Mesendoderm (in vitro differentiated cells): ENCODE measurements around the gene SLC5A6. TPM values are rescaled to one million over a fixed set of nuclear protein-coding genes. Genes with fewer than 3 reads are reported as not detected.

Experiments
- DNase-seq: peaks from one replicate; pipeline ENCODE4 v3.0.0; 2013
- H2AK5ac ChIP-seq: 2 replicates; pipeline ENCODE4 v1.6.1; 2013; ENCODE audit warnings: low read length, inconsistent platforms
- H2BK120ac ChIP-seq: 2 replicates; pipeline ENCODE4 v1.6.1; 2013; ENCODE audit warnings: low read depth, mild to moderate bottlenecking, low read length, moderate library complexity, mixed read lengths
- H2BK15ac ChIP-seq: replicated peaks from 2 replicates; pipeline ENCODE4 v1.6.1; 2013; ENCODE audit warnings: low read depth, mild to moderate bottlenecking, moderate library complexity
- H2BK5ac ChIP-seq: 2 replicates; pipeline ENCODE4 v1.6.1; 2013; ENCODE audit warnings: low read length, inconsistent platforms
- H3K18ac ChIP-seq: 2 replicates; pipeline ENCODE4 v1.6.1; 2013; ENCODE audit warnings: mild to moderate bottlenecking, low read length, mixed read lengths
- H3K23ac ChIP-seq: one replicate; pipeline ENCODE4 v1.6.1; 2013; ENCODE audit warnings: low read length
- H3K27ac ChIP-seq: 2 replicates; pipeline ENCODE4 v1.5.1; 2013; ENCODE audit warnings: low read depth, mild to moderate bottlenecking, inconsistent platforms, low read length, moderate library complexity
- H3K27me3 ChIP-seq: 2 replicates; pipeline ENCODE4 v1.6.1; 2013; ENCODE audit warnings: low read length, control low read depth, mild to moderate bottlenecking, inconsistent platforms; ENCODE audit not compliant: insufficient read depth, poor library complexity
- H3K36me3 ChIP-seq: 2 replicates; pipeline ENCODE4 v1.6.1; 2013; ENCODE audit warnings: low read length, inconsistent platforms; ENCODE audit not compliant: control insufficient read depth, insufficient read depth
- H3K4ac ChIP-seq: one replicate; pipeline ENCODE4 v1.6.1; 2013; ENCODE audit warnings: low read depth, mild to moderate bottlenecking, low read length, moderate library complexity
- H3K4me1 ChIP-seq: 2 replicates; pipeline ENCODE4 v1.6.1; 2013; ENCODE audit warnings: low read depth, low read length, inconsistent platforms; ENCODE audit not compliant: control insufficient read depth
- H3K4me2 ChIP-seq: 2 replicates; pipeline ENCODE4 v1.6.1; 2013; ENCODE audit warnings: low read length
- H3K4me3 ChIP-seq: 2 replicates; pipeline ENCODE4 v1.5.1; 2013; ENCODE audit warnings: mild to moderate bottlenecking, low read length
- H3K56ac ChIP-seq: one replicate; pipeline ENCODE4 v1.6.1; 2013; ENCODE audit warnings: low read length
- H3K79me1 ChIP-seq: 2 replicates; pipeline ENCODE4 v1.6.1; 2013; ENCODE audit warnings: low read length, inconsistent platforms
- H3K79me2 ChIP-seq: 2 replicates; pipeline ENCODE4 v1.6.1; 2013; ENCODE audit warnings: mild to moderate bottlenecking, low read length; ENCODE audit not compliant: control insufficient read depth, insufficient read depth
- H3K9ac ChIP-seq: 2 replicates; pipeline ENCODE4 v1.6.1; 2013; ENCODE audit warnings: low read length, inconsistent platforms
- H4K5ac ChIP-seq: one replicate; pipeline ENCODE4 v1.6.1; 2013; ENCODE audit warnings: low read length
- H4K8ac ChIP-seq: one replicate; pipeline ENCODE4 v1.6.1; 2013; ENCODE audit warnings: low read depth, mild to moderate bottlenecking, control low read depth, low read length, moderate library complexity
- WGBS: extraction: QIAGEN DNeasy Blood & Tissue Kit; methylation state at CpG from one replicate; pipeline ENCODE4 v1.1.7; 2013; ENCODE audit warnings: low lambda C conversion rate, missing lambda C conversion rate; ENCODE audit not compliant: insufficient coverage; ENCODE audit errors: extremely low coverage; 5-methylcytosine and 5-hydroxymethylcytosine counted together
- polyA plus RNA-seq, 2 experiments: library from polyadenylated mRNA; stranded (reverse); fragments of 200-250 nt; gene quantifications; one replicate each; pipeline ENCODE4 v1.2.3, GENCODE V29; 2013

SLC5A6 gene
- 115 TPM for polyA plus RNA-seq (2013, experiment 1 of 2)
- polyA plus RNA-seq (2013, experiment 2 of 2) = 113 TPM

- WGBS = no CpG with 5 or more reads among the region's 73 CpGs
- Histone ChIP-seq H3K27me3 (no peaks in the 10 kb centered on the region), H3K9ac (peak within 1 kb of the TSS; percentile 98), H3K27ac (peak within 1 kb of the TSS; percentile 97), H4K8ac (peak within 1 kb of the TSS; percentile 95), H3K56ac (peak within 1 kb of the TSS; percentile 99), H3K4ac (peak within 1 kb of the TSS; percentile 86), H2BK15ac (no peak within 1 kb of the TSS), H3K79me2 (peaks cover 10% of the 10 kb centered on the region), H2AK5ac (no peak within 1 kb of the TSS), H2BK5ac (peak within 1 kb of the TSS; percentile 88), H3K18ac (peak within 1 kb of the TSS; percentile 98), H3K4me2 (peak within 1 kb of the TSS; percentile 97), H3K4me1 (peaks cover 10% of the 10 kb centered on the region), H3K36me3 (peaks cover 5% of the 10 kb centered on the region), H3K79me1 (peaks cover 11% of the 10 kb centered on the region), H2BK120ac (peak within 1 kb of the TSS; percentile 89), H3K23ac (peak within 1 kb of the TSS; percentile 69), H4K5ac (no peak within 1 kb of the TSS), H3K4me3 (peak within 1 kb of the TSS; percentile 89)
- peak; percentile 94 for DNase-seq
Measured at GRCh38 chr2:27211943-27212625, at the start of gene SLC5A6, which contains the start of gene ATRAID. Gene SLC5A6, minus strand, starts transcription at chr2:27212268. Its CDS starts 4,618 bp downstream, at chr2:27207650. Gene ATRAID, plus strand, starts transcription at chr2:27212041. Its CDS starts 328 bp downstream, at chr2:27212369.

- peaks cover 48% of the 10 kb centered on the region for H3K27me3 ChIP-seq
Measured at GRCh38 chr2:27261241-27261925, 49.3 kb upstream of the SLC5A6 start.

GRCh38 chr2:27258051-27258450, 46.0 kb upstream of the SLC5A6 start:
- Histone ChIP-seq H2BK120ac (no peak overlapping the region), H3K4me3 (no peak overlapping the region), H3K4me2 (no peak overlapping the region), H3K18ac (no peak overlapping the region), H3K36me3 (no peaks in the 10 kb centered on the region), H4K5ac (no peak overlapping the region), H4K8ac (no peak overlapping the region), H3K79me1 (no peaks in the 10 kb centered on the region), H3K4ac (no peak overlapping the region), H2BK15ac (no peak overlapping the region), H2AK5ac (no peak overlapping the region), H2BK5ac (no peak overlapping the region), H3K56ac (no peak overlapping the region), H3K4me1 (no peaks in the 10 kb centered on the region), H3K27ac (no peak overlapping the region), H3K9ac (no peak overlapping the region), H3K27me3 (peaks cover 24% of the 10 kb centered on the region), H3K79me2 (no peaks in the 10 kb centered on the region), H3K23ac (no peak overlapping the region)
- no CpG with 5 or more reads among the region's 8 CpGs for WGBS
- no peak for DNase-seq

More at GRCh38 chr2:27261241-27261925, 49.3 kb upstream of the SLC5A6 start:
- Histone ChIP-seq H3K4me1 (no peaks in the 10 kb centered on the region), H3K23ac (peak overlapping the region; percentile 9), H3K4me2 (no peak overlapping the region), H3K4ac (no peak overlapping the region), H3K9ac (no peak overlapping the region), H3K36me3 (no peaks in the 10 kb centered on the region), H2BK5ac (no peak overlapping the region), H3K27ac (no peak overlapping the region), H3K79me2 (no peaks in the 10 kb centered on the region), H3K56ac (no peak overlapping the region), H2AK5ac (no peak overlapping the region), H2BK120ac (no peak overlapping the region), H3K79me1 (no peaks in the 10 kb centered on the region), H3K4me3 (no peak overlapping the region), H4K8ac (no peak overlapping the region), H2BK15ac (no peak overlapping the region), H3K18ac (no peak overlapping the region), H4K5ac (no peak overlapping the region)
- no peak for DNase-seq
- no CpG with 5 or more reads among the region's 11 CpGs for WGBS

- Histone ChIP-seq H3K36me3 (no peaks in the 10 kb centered on the region), H2BK15ac (no peak overlapping the region), H2BK120ac (no peak overlapping the region), H3K4me2 (no peak overlapping the region), H4K8ac (no peak overlapping the region), H3K9ac (no peak overlapping the region), H3K27ac (no peak overlapping the region), H3K79me2 (no peaks in the 10 kb centered on the region), H3K4me1 (no peaks in the 10 kb centered on the region), H3K4ac (no peak overlapping the region), H3K18ac (no peak overlapping the region), H3K79me1 (no peaks in the 10 kb centered on the region), H2BK5ac (no peak overlapping the region), H3K4me3 (no peak overlapping the region), H2AK5ac (no peak overlapping the region), H3K27me3 (peaks cover 15% of the 10 kb centered on the region), H3K56ac (no peak overlapping the region), H3K23ac (no peak overlapping the region), H4K5ac (no peak overlapping the region)
- DNase-seq = no peak
- WGBS = no CpG with 5 or more reads among the region's 7 CpGs
Measured at GRCh38 chr2:27256855-27257454, 44.9 kb upstream of the SLC5A6 start.

- no peaks in the 10 kb centered on the region for H3K36me3 ChIP-seq
- H2BK120ac ChIP-seq = no peak overlapping the region
- no peak for DNase-seq
- no peak overlapping the region for H3K56ac ChIP-seq
- no peaks in the 10 kb centered on the region for H3K79me2 ChIP-seq
- H3K4me2 ChIP-seq = no peak overlapping the region
- H3K4me1 ChIP-seq = no peaks in the 10 kb centered on the region
- H3K23ac ChIP-seq = no peak overlapping the region
- H3K9ac ChIP-seq = no peak overlapping the region
- H2AK5ac ChIP-seq = no peak overlapping the region
- H3K27me3 ChIP-seq = peaks cover 2% of the 10 kb centered on the region
- no peak overlapping the region for H2BK5ac ChIP-seq
- no peak overlapping the region for H3K27ac ChIP-seq
- no peak overlapping the region for H4K8ac ChIP-seq
- WGBS = no CpG with 5 or more reads among the region's 1 CpG
- H2BK15ac ChIP-seq = no peak overlapping the region
- no peak overlapping the region for H3K18ac ChIP-seq
- H3K4ac ChIP-seq = no peak overlapping the region
- H3K79me1 ChIP-seq = no peaks in the 10 kb centered on the region
- no peak overlapping the region for H3K4me3 ChIP-seq
- H4K5ac ChIP-seq = no peak overlapping the region
Measured at GRCh38 chr2:27255660-27256059, 43.6 kb upstream of the SLC5A6 start.
